ENCODE data around the gene SPPL2B.

SPPL2B gene

GRCh38 chr19:2300533-2300932 lies 28.0 kb upstream of the SPPL2B start:
- DNase-seq, result no peak

DNA sequence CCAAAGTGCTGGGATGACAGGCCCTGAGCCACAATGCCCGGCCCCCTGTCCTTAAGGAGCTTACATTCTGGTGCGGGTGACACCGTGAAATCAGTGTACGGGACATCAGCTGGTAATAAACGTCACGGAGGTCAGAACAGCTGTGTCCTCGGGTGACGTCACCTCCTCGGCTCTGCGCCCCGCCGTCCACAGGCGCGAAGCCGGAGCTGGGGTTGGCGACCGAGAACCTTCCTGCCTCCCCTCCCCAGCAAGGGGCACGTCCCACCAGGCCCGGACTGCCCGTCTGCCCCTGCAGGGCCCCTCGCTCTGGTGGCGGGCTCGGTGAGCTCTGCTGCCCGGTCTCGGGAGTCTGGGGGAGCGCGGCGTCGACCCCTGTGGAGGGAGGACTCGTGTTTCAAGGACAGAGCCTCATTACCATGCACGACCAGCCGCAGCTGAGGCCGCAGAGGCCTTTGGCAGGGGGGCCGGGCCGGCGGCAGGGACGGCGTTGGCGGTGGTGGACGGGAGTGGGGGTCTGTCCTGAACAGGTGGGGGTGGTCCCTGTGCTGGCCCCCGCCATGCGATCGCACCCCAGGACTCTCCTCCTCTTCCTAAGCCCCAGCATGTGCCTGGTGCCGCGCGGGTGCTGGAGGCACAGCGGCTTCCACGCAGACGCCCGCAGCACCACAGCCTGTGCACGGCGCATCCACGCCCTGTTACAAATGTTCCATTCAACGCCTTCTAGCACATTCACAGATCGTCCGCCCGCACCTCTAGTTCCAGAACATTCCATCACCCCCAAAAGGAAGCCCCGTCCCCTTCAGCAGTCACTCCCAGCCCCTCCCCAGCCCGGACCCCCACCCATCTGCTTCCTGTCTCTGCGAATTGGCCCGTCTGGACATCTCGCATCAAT lies 25.9 kb upstream of the SPPL2B start:
- DNase-seq, result no peak

DNA sequence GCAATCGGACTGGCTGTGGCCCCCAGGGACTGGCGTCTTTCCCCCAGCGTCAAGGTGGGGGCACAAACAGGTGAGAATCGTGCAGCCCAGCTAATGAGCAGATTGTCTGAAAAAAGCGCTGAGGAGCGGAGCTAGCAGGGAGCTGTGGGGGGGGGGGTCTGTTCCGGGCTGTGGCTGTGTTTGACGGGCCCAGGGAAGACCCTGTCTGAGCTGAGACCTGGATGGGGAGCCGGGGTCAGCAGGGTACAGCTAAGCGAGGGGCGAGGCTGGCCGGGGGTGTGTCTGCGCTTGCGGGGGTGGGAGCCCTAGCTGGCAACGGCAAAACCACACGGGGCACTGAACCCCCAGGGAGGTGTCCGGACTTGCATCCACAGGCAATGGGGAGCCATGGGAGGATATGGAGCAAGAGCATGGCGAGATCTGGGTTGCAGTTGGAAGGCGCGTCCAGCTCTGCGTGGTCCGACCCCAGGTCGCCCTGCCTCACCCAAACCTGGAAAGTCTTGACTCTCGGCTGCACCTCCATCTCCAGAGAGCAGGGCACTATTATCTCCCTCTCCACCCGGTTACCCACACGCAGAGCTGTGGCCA lies 25.2 kb upstream of the SPPL2B start:
- no peak for DNase-seq

DNA sequence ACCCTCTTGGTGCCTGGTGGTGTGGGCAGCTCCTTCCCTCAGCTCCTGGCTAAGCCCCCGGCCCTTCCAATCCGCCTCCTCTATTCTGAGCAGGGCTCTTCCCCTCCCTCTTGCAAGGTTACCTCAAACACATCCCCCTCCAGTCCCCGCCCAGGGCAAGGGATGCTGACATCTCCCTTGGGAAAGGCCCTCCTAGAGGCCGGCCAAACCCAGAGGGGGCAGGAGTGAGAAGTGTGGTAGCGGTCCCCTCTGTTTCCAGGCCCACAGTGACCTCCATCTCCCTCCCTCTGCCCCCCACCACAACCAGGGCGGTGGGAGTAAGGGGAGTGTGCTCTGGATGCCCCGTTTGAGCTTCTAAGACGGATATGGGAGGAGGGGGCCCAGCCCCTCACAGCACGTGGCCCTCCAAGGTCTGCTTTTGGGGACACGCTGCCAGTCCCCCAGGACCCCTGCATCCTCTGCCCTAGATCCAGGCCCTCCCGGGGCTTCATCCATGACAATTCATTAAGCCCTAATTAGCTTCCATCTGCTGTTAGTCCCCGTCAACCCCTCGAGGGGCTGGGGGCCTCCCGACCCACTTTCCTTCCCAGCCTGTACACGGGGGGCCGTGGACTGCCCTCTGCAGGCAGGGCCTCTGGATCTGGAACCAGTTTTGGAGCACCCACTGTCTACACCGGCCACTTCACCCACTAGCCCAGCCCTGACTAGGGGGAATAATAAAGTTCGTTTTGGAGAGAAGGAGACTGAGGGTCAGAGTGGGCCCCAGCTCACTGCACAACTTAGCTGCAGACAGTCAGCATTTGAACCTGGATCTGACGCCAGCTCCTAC lies 22.8 kb upstream of the SPPL2B start:
- DNase-seq, result no peak

GRCh38 chr19:2306281-2306806 lies 22.1 kb upstream of the SPPL2B start:
- DNase-seq, result no peak

DNA sequence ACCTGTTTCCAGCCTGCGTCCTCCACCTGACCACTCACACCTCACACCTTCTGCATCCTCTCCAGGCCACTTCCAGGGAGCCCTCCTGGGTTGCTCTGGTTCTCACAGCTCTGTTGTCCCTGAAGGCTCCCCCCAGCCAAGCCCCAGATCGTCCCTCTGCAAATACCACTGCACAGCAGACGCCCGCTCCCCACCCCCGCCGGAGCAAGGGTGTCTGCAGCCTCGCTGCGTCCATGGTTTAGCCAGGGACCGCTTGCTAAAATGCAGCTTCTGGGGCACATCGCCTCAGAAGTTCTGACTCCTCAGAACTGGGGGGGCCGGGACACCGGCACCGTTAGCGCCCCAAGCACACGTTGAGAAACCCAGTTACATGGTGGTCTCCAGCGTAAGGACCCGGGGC lies 21.5 kb upstream of the SPPL2B start:
- no peak for DNase-seq

GRCh38 chr19:2307518-2308012 lies 20.9 kb upstream of the SPPL2B start:
- no peak for DNase-seq

DNA sequence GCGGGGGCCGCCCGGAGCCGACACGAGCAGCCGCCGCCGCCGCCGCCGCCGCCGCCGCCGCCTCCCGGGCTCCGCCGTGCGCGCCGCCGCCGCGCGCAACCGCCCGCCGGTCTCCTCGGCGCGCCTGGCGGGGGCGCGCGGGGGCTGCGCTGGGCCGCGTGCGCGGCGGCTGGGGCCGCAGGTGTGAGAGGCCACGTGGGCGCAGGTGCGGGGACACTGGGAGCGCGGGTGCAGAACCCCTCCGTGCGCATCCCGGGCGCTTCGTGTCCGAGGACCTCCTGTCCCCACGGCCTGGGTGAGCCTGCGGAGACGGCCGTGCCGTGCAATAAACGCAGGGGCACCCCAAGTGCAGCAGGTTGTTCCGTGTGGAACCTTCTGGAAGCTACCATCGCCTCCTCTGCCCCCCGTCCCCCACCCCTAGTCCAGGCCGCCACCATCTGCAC lies 20.3 kb upstream of the SPPL2B start, which contains the start of gene LINGO3:
Gene LINGO3, minus strand, starts transcription at position 41 of the 443 bp plus-strand sequence. CDS start 16,378 bp downstream, outside the sequence.
- peak in 1 of 2 experiments; percentile 55 for DNase-seq

DNA sequence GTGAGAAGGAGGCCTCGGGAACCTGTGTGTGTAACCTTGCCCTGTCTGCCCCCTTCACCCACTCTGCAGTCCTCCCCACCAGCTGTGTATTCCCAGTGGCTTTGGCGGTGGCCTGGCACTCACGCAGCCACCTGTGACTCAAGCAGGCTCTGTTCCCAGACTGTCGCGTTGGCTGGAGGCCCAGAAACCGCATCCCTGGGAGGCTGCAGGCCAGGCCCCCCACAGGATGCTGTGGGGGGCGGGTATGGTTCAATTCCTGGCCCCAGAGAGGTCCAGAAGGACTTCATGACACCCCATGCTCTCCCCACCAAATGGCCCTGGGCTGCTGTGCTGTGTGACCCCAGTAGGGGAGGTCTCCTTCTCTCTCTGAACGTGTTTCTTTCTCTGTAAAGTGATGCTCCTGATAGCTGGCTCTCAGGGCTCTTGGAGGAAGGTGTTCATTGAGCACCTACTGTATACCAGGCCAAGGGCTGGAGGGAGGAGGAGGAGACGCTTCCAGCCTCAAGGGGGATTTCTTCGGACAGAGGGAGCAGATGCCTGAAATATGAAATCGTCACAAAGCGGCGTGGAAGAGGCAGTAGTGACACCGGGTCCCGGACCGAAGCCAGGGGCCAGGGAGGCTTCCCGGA lies 18.6 kb upstream of the SPPL2B start:
- no peak for DNase-seq

GRCh38 chr19:2311093-2311492 lies 17.4 kb upstream of the SPPL2B start:
- DNase-seq, result no peak

GRCh38 chr19:2312820-2313501 lies 15.5 kb upstream of the SPPL2B start:
- DNase-seq, result peak in 1 of 2 experiments; percentile 22

- no peak for DNase-seq
Measured at GRCh38 chr19:2315121-2315817, 13.2 kb upstream of the SPPL2B start.

GRCh38 chr19:2315818-2316353 lies 12.6 kb upstream of the SPPL2B start:
- peak in 1 of 2 experiments; percentile 50 for DNase-seq

DNA sequence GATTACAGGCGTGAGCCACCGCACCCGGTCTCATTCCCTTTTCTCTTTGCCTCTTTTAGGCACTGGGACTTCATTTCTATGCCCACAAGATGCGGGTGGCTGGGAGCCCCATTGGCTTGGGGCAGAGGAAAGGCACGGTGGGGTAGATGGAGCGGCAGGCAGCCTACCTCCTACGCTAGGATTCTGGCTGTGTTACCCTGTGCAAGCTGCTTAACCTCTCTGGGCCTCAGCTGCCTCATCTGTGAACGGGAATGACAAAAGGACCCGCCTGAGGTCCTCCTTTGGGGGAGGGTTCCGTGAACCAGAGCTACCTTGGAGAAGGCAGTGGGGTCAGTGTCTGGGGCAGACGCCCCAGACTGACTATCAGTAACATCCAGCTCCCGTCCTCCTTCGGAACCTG lies 11.2 kb upstream of the SPPL2B start:
- no peak for DNase-seq

GRCh38 chr19:2317756-2318155 lies 10.7 kb upstream of the SPPL2B start:
- no peak for DNase-seq

DNA sequence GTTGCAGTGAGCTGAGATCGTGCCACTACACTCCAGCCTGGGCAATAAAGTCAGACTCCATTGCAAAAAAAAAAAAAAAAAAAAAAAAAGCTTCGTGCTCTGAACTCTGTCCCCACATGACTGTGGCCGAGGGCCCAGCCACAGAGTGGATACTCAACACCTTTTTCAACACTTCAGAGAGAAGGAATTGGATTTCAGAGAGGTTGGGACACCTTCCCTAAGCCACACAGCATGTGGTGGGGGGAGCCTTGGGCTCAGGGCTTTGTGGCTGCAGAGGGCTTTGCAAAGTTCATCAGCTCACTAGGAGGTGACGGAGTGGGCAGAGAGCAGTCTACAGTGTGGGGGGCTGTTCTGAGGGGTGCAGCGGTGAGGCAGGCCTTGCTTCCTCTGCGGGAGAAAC lies 9.6 kb upstream of the SPPL2B start:
- DNase-seq, result no peak

GRCh38 chr19:2319551-2319950 lies 8.9 kb upstream of the SPPL2B start:
- no peak for DNase-seq

GRCh38 chr19:2320049-2320448 lies 8.4 kb upstream of the SPPL2B start:
- DNase-seq, result no peak

- no peak for DNase-seq
Measured at GRCh38 chr19:2320939-2321338, 7.5 kb upstream of the SPPL2B start.

DNA sequence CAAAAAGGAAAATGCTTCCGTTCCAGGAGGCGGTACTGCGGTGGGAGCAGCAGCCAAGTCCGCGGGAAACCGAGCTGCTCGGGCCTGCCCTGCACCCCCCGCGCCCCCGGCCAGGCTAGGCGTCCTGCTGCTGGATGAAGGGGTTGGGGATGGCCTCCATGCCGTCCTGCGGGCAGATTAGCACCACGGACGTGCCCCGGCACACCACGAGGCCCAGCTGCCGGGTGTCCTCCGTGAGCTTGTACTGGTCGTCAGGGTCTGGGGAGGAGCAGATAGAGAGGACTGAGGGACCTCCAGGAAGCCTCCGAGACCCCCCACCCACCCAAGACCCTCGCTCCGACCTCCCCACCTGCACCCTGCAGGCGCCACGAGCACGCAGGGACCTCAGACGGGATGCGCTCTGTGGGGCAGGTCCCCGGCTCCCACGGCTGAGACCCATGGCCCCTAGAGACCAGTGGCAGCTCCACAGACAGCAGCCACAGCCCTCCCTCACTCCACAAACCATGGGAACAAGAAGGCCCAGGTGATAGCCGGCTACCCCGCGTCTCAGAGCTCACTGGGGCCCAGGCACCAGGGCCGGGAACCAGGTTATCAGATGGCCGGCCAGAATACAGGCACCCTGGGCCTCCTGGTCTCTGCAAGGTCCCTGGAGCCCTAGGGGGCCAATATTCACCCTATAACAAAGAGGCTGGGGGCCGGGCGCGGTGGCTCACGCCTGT lies 6.8 kb upstream of the SPPL2B start:
- DNase-seq, result no peak

All from NCI-H526 (cell line).